K562 (cell line): ENCODE results near the gene CCDC194. TPM values are rescaled to one million over a fixed set of nuclear protein-coding genes. Genes with fewer than 3 reads are reported as not detected.

Experiments
- SREBF2 ChIP-seq: sonication (generic); formaldehyde crosslinking; IDR thresholded peaks from 2 replicates; pipeline ENCODE4 v1.4.0; 2020; ENCODE audit warnings: mild to moderate bottlenecking, missing genetic modification reagents
- STAT5B ChIP-seq: fragments of 250-450 bp; sonication (Bioruptor Pico); IDR thresholded peaks from 2 replicates; pipeline ENCODE4 v1.8.0; 2021; ENCODE audit warnings: mild to moderate bottlenecking, inconsistent platforms
- polyA plus RNA-seq, 8 experiments: library from polyadenylated mRNA; depleted of rRNA in 4 of 8; stranded (reverse) in 5 of 8; unstranded in 3 of 8; fragments of >200 nt; fragmentation: Nextera tagmentation in 2 of 8; fragmentation: Illumina TruSeq in 1 of 8; extraction: Ambion mirVana in 2 of 8; extraction: Trizol in 1 of 8; gene quantifications; 2 replicates each; pipeline versions ENCODE4 v1.2.1 to v1.2.3, GENCODE V29; 2011 to 2014; ENCODE audit warnings: inconsistent platforms in 1 of 8, missing spikeins in 1 of 8
- total RNA-seq, 7 experiments: library from RNA; depleted of rRNA in 6 of 7; stranded (reverse); fragments of >200 nt in 6 of 7; fragmentation: Illumina TruSeq in 2 of 7; extraction: Trizol in 2 of 7; gene quantifications; 2 replicates each; pipeline versions ENCODE4 v1.2.1 to v1.2.3, GENCODE V29; 2011 to 2021; ENCODE audit warnings: low replicate concordance in 1 of 7
- TF ChIP-seq, protein P1 (sequence below), 2 experiments: fragments of 450-650 bp; IDR thresholded peaks; 2 replicates each; pipeline ENCODE4 v1.6.1; 2016; ENCODE audit warnings: mild to moderate bottlenecking in 2 of 2, borderline replicate concordance in 1 of 2, low read depth in 1 of 2, moderate library complexity in 1 of 2
- TF ChIP-seq, protein P2 (sequence below): sonication (generic); IDR thresholded peaks from 2 replicates; pipeline ENCODE4 v1.6.1; 2016
- TF ChIP-seq, protein P3 (sequence below): sonication (generic); formaldehyde crosslinking; IDR thresholded peaks from 2 replicates; pipeline ENCODE4 v1.8.0; 2022; ENCODE audit warnings: mild to moderate bottlenecking, missing genetic modification reagents

Gene CCDC194
- total and polyA plus RNA-seq, 9 of the 15 experiments (the other 6 are each of a cell fraction or from before 2014, with no cell fraction given): 0.13 to 1.3 (median 0.39) TPM; not detected in 3

DNA sequence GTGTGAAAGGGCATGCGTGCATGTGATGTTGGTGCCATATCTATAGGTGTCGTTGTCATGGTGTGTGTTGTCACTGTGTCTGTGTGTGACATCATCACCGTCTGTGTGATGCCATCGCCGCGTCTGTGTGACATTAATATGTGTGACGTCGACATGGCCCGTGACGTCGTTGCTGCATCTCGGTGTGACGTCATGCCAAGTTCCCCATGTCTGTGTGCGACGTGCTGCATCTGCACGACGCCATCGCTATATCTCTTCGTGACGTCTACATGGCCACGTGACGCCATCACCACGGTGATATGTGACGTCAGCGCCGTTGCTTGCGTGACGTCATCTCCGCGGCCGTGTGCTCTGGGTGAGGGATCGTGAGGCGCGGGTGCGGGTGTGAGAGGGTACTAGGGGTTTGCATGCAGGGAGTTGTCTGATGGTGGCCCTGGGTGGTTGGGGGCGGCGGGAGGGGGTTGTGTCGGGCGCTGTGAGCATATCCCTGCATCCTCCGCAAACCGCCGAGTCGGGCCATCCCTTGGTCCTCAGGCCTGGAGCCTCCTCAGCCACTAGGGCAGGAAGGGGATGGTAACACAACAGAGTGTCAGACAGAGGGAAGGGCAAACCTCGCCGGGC lies 42.1 kb downstream of the CCDC194 start (continued):
- TF ChIP-seq, protein P1, sequence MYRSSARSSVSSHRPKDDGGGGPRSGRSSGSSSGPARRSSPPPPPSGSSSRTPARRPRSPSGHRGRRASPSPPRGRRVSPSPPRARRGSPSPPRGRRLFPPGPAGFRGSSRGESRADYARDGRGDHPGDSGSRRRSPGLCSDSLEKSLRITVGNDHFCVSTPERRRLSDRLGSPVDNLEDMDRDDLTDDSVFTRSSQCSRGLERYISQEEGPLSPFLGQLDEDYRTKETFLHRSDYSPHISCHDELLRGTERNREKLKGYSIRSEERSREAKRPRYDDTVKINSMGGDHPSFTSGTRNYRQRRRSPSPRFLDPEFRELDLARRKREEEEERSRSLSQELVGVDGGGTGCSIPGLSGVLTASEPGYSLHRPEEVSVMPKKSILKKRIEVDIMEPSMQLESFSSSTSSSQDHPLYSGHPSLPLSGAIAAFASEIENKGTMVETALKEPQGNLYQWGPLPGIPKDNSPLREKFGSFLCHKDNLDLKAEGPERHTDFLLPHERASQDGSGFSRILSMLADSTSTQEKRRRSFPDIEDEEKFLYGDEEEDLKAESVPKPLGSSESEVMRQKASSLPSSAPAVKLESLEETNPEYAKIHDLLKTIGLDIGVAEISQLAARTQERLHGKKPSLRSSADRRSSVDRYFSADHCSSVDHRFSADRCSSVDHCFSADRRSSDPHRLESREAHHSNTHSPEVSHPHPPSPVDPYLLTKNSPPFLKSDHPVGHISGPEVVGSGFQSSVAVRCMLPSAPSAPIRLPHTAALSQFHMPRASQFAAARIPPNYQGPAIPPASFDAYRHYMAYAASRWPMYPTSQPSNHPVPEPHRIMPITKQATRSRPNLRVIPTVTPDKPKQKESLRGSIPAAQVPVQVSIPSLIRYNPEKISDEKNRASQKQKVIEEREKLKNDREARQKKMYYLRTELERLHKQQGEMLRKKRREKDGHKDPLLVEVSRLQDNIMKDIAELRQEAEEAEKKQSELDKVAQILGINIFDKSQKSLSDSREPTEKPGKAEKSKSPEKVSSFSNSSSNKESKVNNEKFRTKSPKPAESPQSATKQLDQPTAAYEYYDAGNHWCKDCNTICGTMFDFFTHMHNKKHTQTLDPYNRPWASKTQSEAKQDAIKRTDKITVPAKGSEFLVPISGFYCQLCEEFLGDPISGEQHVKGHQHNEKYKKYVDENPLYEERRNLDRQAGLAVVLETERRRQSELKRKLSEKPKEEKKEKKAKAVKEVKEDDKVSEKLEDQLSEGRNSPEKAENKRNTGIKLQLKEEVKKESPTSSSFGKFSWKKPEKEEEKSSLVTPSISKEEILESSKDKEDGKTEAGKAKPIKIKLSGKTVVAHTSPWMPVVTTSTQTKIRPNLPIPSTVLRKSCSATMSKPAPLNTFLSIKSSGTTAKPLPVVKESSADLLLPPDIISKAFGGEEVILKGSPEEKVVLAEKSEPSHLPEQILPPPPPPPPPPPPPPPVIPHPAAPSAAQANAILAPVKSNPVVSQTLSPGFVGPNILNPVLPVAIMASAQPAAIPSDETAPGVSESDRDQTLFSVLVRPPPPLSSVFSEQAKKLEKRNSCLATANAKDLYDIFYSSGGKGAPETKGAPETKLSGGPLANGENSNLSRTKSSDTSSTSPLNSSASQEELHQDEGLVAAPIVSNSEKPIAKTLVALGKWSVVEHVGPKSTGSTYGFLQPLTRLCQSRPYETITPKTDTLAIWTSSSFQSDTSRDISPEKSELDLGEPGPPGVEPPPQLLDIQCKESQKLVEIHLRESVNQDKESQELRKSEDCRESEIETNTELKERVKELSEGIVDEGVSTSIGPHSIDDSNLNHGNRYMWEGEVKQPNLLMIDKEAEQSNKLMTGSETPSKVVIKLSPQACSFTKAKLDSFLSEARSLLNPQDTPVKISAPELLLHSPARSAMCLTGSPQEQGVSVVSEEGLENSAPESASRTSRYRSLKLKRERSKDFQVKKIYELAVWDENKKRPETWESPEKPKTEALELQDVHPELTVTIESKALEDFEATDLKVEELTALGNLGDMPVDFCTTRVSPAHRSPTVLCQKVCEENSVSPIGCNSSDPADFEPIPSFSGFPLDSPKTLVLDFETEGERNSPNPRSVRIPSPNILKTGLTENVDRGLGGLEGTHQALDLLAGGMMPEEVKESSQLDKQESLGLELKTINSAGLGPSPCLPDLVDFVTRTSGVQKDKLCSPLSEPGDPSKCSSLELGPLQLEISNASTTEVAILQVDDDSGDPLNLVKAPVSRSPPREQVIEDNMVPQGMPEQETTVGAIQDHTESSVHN (IDR thresholded peaks at IDR 0.05; ENCODE audit: borderline replicate concordance in 1 of 2, low read depth in 1 of 2): peak in 1 of 2 experiments; percentile 57; a peak in 2 of 4 replicates
- TF ChIP-seq, protein P2, sequence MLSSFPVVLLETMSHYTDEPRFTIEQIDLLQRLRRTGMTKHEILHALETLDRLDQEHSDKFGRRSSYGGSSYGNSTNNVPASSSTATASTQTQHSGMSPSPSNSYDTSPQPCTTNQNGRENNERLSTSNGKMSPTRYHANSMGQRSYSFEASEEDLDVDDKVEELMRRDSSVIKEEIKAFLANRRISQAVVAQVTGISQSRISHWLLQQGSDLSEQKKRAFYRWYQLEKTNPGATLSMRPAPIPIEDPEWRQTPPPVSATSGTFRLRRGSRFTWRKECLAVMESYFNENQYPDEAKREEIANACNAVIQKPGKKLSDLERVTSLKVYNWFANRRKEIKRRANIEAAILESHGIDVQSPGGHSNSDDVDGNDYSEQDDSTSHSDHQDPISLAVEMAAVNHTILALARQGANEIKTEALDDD: no peak
- TF ChIP-seq STAT5B (CRISPR knock-in tag): no peak
- no peak for TF ChIP-seq SREBF2 (CRISPR knock-in tag)
- TF ChIP-seq, protein P3, sequence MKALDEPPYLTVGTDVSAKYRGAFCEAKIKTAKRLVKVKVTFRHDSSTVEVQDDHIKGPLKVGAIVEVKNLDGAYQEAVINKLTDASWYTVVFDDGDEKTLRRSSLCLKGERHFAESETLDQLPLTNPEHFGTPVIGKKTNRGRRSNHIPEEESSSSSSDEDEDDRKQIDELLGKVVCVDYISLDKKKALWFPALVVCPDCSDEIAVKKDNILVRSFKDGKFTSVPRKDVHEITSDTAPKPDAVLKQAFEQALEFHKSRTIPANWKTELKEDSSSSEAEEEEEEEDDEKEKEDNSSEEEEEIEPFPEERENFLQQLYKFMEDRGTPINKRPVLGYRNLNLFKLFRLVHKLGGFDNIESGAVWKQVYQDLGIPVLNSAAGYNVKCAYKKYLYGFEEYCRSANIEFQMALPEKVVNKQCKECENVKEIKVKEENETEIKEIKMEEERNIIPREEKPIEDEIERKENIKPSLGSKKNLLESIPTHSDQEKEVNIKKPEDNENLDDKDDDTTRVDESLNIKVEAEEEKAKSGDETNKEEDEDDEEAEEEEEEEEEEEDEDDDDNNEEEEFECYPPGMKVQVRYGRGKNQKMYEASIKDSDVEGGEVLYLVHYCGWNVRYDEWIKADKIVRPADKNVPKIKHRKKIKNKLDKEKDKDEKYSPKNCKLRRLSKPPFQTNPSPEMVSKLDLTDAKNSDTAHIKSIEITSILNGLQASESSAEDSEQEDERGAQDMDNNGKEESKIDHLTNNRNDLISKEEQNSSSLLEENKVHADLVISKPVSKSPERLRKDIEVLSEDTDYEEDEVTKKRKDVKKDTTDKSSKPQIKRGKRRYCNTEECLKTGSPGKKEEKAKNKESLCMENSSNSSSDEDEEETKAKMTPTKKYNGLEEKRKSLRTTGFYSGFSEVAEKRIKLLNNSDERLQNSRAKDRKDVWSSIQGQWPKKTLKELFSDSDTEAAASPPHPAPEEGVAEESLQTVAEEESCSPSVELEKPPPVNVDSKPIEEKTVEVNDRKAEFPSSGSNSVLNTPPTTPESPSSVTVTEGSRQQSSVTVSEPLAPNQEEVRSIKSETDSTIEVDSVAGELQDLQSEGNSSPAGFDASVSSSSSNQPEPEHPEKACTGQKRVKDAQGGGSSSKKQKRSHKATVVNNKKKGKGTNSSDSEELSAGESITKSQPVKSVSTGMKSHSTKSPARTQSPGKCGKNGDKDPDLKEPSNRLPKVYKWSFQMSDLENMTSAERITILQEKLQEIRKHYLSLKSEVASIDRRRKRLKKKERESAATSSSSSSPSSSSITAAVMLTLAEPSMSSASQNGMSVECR (CRISPR knock-in tag): no peak
